Esophagus squamous epithelium (tissue), 4 donors: ENCODE results near the gene RBM42.

Experiments used
- CTCF ChIP-seq, 6 experiments: fragments of 450-650 bp in 4 of 6; fragments of 200-600 bp in 2 of 6; sonication (generic) in 2 of 6; IDR thresholded peaks; one replicate each; pipeline ENCODE4 v1.5.1; 2016 to 2019; ENCODE audit warnings: antibody characterized with exemption in 6 of 6, mild to moderate bottlenecking in 4 of 6, moderate library complexity in 4 of 6
- POLR2A ChIP-seq, 4 donors: fragments of 450-650 bp; IDR thresholded peaks; one replicate each; pipeline ENCODE4 v1.6.1; 2017; ENCODE audit warnings: antibody characterized with exemption in 4 of 4, mild to moderate bottlenecking in 4 of 4, moderate library complexity in 3 of 4

GRCh38 chr19:35671818-35672217 is 43.0 kb downstream of the RBM42 start:
- TF ChIP-seq CTCF (IDR thresholded peaks at IDR 0.05) (no peak), POLR2A (IDR thresholded peaks at IDR 0.05) (no peak)
